Endodermal cell (in vitro differentiated cells): ENCODE data around the gene CD22. TPM values are rescaled to one million over a fixed set of nuclear protein-coding genes. Genes with fewer than 3 reads are reported as not detected.

ENCODE experiments used
- DNase-seq: peaks from one replicate; pipeline ENCODE4 v3.0.0-alpha.2; 2017
- H3K27ac ChIP-seq: 2 replicates; pipeline ENCODE4 v1.5.1; 2013; ENCODE audit warnings: mild to moderate bottlenecking, low read depth, low read length, moderate library complexity
- H3K27me3 ChIP-seq: 2 replicates; pipeline ENCODE4 v1.6.1; 2013; ENCODE audit warnings: mild to moderate bottlenecking, low read length, moderate library complexity; ENCODE audit not compliant: insufficient read depth, control insufficient read depth, poor library complexity, severe bottlenecking
- H3K36me3 ChIP-seq: 2 replicates; pipeline ENCODE4 v1.7.0; 2013; ENCODE audit warnings: mild to moderate bottlenecking, low read length, moderate library complexity; ENCODE audit not compliant: control insufficient read depth, insufficient read depth
- H3K4me1 ChIP-seq: one replicate; pipeline ENCODE4 v1.7.0; 2013; ENCODE audit warnings: low read length; ENCODE audit not compliant: control insufficient read depth, insufficient read depth
- H3K4me3 ChIP-seq: 2 replicates; pipeline ENCODE4 v1.5.1; 2013; ENCODE audit warnings: mild to moderate bottlenecking, low read length, moderate library complexity
- H3K9ac ChIP-seq: 2 replicates; pipeline ENCODE4 v1.6.1; 2013; ENCODE audit warnings: mild to moderate bottlenecking, low read length, moderate library complexity; ENCODE audit not compliant: poor library complexity, severe bottlenecking; ENCODE audit errors: extremely low read depth
- H3K9me3 ChIP-seq: 2 replicates; pipeline ENCODE4 v1.6.1; 2013; ENCODE audit warnings: mild to moderate bottlenecking, low read length, moderate library complexity; ENCODE audit not compliant: control insufficient read depth
- H3K27ac Mint-ChIP-seq: 2 replicates; pipeline ENCODE4 v1.8.0; 2020; ENCODE audit warnings: mixed read lengths
- H3K27me3 Mint-ChIP-seq: 2 replicates; pipeline ENCODE4 v1.8.0; 2021; ENCODE audit warnings: mild to moderate bottlenecking, mixed read lengths; ENCODE audit not compliant: insufficient read depth
- H3K36me3 Mint-ChIP-seq: 2 replicates; pipeline ENCODE4 v1.8.0; 2020; ENCODE audit warnings: low read depth, mixed read lengths
- H3K4me1 Mint-ChIP-seq: 2 replicates; pipeline ENCODE4 v1.8.0; 2020; ENCODE audit warnings: mixed read lengths
- H3K4me3 Mint-ChIP-seq: 2 replicates; pipeline ENCODE4 v1.8.0; 2020; ENCODE audit warnings: mild to moderate bottlenecking, moderate library complexity, mixed read lengths
- H3K9me3 Mint-ChIP-seq: 2 replicates; pipeline ENCODE4 v1.8.0; 2020; ENCODE audit warnings: mild to moderate bottlenecking, mixed read lengths
- CTCF ChIP-seq: fragments of 200-600 bp; sonication (generic); conservative IDR thresholded peaks from 2 replicates; pipeline ENCODE4 v1.5.0; 2021; ENCODE audit warnings: antibody characterized with exemption, mild to moderate bottlenecking
- WGBS, 2 experiments: methylation state at CpG; one replicate each; pipeline versions ENCODE4 v1.1.5 to v1.1.7; 2013; ENCODE audit warnings: missing lambda C conversion rate in 2 of 2, mixed read lengths in 1 of 2; ENCODE audit not compliant: insufficient coverage in 1 of 2, insufficient read length in 1 of 2; 5-methylcytosine and 5-hydroxymethylcytosine counted together
- total RNA-seq, 2 donors: library from RNA; stranded (reverse); fragmentation: NEBNext Ultra II Directional in 1 of 2; extraction: Animal tissue kit (Norgen Biotek cat#: 25700) in 1 of 2; gene quantifications; 2 replicates in 1 of 2; 3 replicates in 1 of 2; pipeline ENCODE4 v1.2.1, GENCODE V29; 2021

CD22 gene
- total RNA-seq, 2 donors from 2014 or later = not detected

DNA sequence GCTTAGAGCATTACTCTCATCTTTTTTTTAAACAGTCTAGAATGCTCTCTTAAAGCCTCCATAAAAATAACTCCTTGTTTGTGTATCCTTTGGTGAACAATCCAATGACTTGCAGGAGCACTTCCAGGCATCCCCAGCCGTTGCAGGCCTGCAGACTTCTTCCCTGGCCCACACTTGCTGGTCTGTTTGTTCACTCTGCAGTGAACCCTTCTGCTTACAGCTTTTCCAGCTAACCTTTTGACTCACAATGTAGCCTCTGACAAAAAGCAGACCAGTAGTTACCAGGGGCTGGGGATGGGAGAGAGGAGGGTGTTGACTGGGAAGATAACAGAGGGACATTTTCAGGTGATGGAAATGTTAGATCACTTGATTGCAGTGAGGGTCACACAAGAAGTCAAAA, 51.0 kb downstream of the CD22 start:
- H3K9me3 ChIP-seq = peaks cover 24% of the 10 kb centered on the region
- peaks cover 2% of the 10 kb centered on the region for H3K36me3 Mint-ChIP-seq
- H3K4me1 Mint-ChIP-seq = no peaks in the 10 kb centered on the region
- H3K9me3 Mint-ChIP-seq = peaks cover 47% of the 10 kb centered on the region
- no peak overlapping the region for H3K4me3 ChIP-seq
- H3K4me3 Mint-ChIP-seq = no peak overlapping the region
- no peak overlapping the region for H3K9ac ChIP-seq
- WGBS, 2 experiments = 86 to 88% methylated on average over 1 of the region's 1 CpG
- no peak overlapping the region for H3K27ac Mint-ChIP-seq
- H3K36me3 ChIP-seq = no peaks in the 10 kb centered on the region
- no peaks in the 10 kb centered on the region for H3K4me1 ChIP-seq
- H3K27ac ChIP-seq = no peak overlapping the region
- peaks cover 17% of the 10 kb centered on the region for H3K27me3 Mint-ChIP-seq
- no peaks in the 10 kb centered on the region for H3K27me3 ChIP-seq
- peak; percentile 13 for DNase-seq
- TF ChIP-seq CTCF = no peak

GRCh38 chr19:35380450-35381124, 51.6 kb downstream of the CD22 start:
- H3K27ac Mint-ChIP-seq = no peak overlapping the region
- no peak for TF ChIP-seq CTCF
- H3K4me1 Mint-ChIP-seq = no peaks in the 10 kb centered on the region
- Histone ChIP-seq H3K27me3 (no peaks in the 10 kb centered on the region), H3K4me3 (no peak overlapping the region), H3K9me3 (peaks cover 30% of the 10 kb centered on the region), H3K4me1 (no peaks in the 10 kb centered on the region), H3K9ac (no peak overlapping the region), H3K27ac (no peak overlapping the region), H3K36me3 (no peaks in the 10 kb centered on the region)
- peaks cover 17% of the 10 kb centered on the region for H3K27me3 Mint-ChIP-seq
- H3K4me3 Mint-ChIP-seq = no peak overlapping the region
- DNase-seq = peak; percentile 24
- peaks cover 2% of the 10 kb centered on the region for H3K36me3 Mint-ChIP-seq
- WGBS, 2 experiments = 87 to 92% methylated on average over 2 to 9 of the region's 9 CpGs
- H3K9me3 Mint-ChIP-seq = peaks cover 50% of the 10 kb centered on the region

DNA sequence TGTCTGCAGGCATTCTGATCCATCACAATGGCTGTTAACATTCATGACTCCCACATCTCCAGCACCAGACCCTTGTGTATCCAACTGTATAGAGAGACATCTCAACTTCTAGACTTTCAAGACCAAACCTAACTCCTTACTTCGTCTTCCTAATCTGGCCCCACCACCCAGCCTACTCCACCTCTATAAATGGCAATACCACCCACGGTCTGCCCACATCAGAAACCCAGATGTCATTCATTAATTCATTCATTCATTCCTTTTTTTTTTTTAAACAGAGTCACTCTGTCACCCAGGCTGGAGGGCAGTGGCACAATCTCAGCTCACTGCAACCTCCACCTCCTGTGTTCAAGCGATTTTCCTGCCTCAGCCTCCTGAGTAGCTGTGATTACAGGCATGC, 52.3 kb downstream of the CD22 start:
- H3K27ac Mint-ChIP-seq = no peak overlapping the region
- no peak overlapping the region for H3K27ac ChIP-seq
- peaks cover 14% of the 10 kb centered on the region for H3K27me3 Mint-ChIP-seq
- H3K4me3 Mint-ChIP-seq = no peak overlapping the region
- H3K9me3 Mint-ChIP-seq = peaks cover 55% of the 10 kb centered on the region
- peaks cover 2% of the 10 kb centered on the region for H3K36me3 Mint-ChIP-seq
- H3K4me3 ChIP-seq = no peak overlapping the region
- WGBS, 2 experiments = 59 to 89% methylated on average over 3 of the region's 3 CpGs
- TF ChIP-seq CTCF = no peak
- no peaks in the 10 kb centered on the region for H3K4me1 ChIP-seq
- H3K27me3 ChIP-seq = no peaks in the 10 kb centered on the region
- no peak overlapping the region for H3K9ac ChIP-seq
- no peak for DNase-seq
- peaks cover 35% of the 10 kb centered on the region for H3K9me3 ChIP-seq
- H3K4me1 Mint-ChIP-seq = no peaks in the 10 kb centered on the region
- H3K36me3 ChIP-seq = no peaks in the 10 kb centered on the region
